Caco-2 (cell line): ENCODE data around the gene ADCY4. TPM values are rescaled to one million over a fixed set of nuclear protein-coding genes. Genes with fewer than 3 reads are reported as not detected.
"Not testable (repeated sequence)": the region's sequence is repeated elsewhere in the genome, so short reads cannot be mapped to it uniquely, and the experiment has no call there.

Experiments used
- BruUV-seq: library from RNA; stranded (reverse); fragments of 400-500 nt; replicated peaks from 2 replicates; lab custom pipeline; 2021; lab: Mats Ljungman, UMichigan
- CTCF ChIA-PET: fragments of 300-600 bp; sonication (Branson Sonifier 250); formaldehyde crosslinking; loops from one replicate; lab custom pipeline; 2022; ENCODE audit warnings: antibody characterized with exemption; lab: Charles Lee
- POLR2A ChIA-PET: fragments of 300-600 bp; sonication (Branson Sonifier 250); formaldehyde crosslinking; loops from one replicate; lab custom pipeline; 2022; ENCODE audit warnings: antibody characterized with exemption; lab: Charles Lee
- DNase-seq, 2 experiments: peaks; one replicate each; pipeline versions ENCODE4 v3.0.0 to v3.0.0-alpha.2; 2020 to 2022
- H3K27me3 ChIP-seq: replicated peaks from 2 replicates; pipeline ENCODE4 v1.6.0; 2011; ENCODE audit warnings: low read length; ENCODE audit not compliant: control insufficient read depth, insufficient read depth
- H3K36me3 ChIP-seq: 2 replicates; pipeline ENCODE4 v1.5.1; 2011; ENCODE audit warnings: low read length; ENCODE audit not compliant: control insufficient read depth, insufficient read depth
- H3K4me1 ChIP-seq: fragments of 250-450 bp; sonication (Bioruptor Pico); 2 replicates; pipeline ENCODE4 v1.5.1; 2020; ENCODE audit warnings: mild to moderate bottlenecking
- H3K4me3 ChIP-seq: 2 replicates; pipeline ENCODE4 v1.5.1; 2011; ENCODE audit warnings: low read depth, mild to moderate bottlenecking, control low read depth, low read length
- H3K9me3 ChIP-seq: fragments of 250-450 bp; sonication (Bioruptor Pico); 2 replicates; pipeline ENCODE4 v1.5.1; 2020; ENCODE audit warnings: mild to moderate bottlenecking, moderate library complexity
- H3K27ac Mint-ChIP-seq: one replicate; pipeline ENCODE4 v1.8.0; 2022; ENCODE audit warnings: mixed read lengths; ENCODE audit not compliant: unreplicated experiment
- H3K27me3 Mint-ChIP-seq: one replicate; pipeline ENCODE4 v1.8.0; 2022; ENCODE audit warnings: mixed read lengths; ENCODE audit not compliant: insufficient read depth, unreplicated experiment
- H3K36me3 Mint-ChIP-seq: one replicate; pipeline ENCODE4 v1.8.0; 2022; ENCODE audit warnings: mild to moderate bottlenecking, mixed read lengths; ENCODE audit not compliant: insufficient read depth, unreplicated experiment
- H3K4me1 Mint-ChIP-seq: one replicate; pipeline ENCODE4 v1.8.0; 2022; ENCODE audit warnings: low read depth, mixed read lengths; ENCODE audit not compliant: unreplicated experiment
- H3K4me3 Mint-ChIP-seq: one replicate; pipeline ENCODE4 v1.8.0; 2022; ENCODE audit warnings: mild to moderate bottlenecking, moderate library complexity, mixed read lengths; ENCODE audit not compliant: unreplicated experiment
- H3K9me3 Mint-ChIP-seq: one replicate; pipeline ENCODE4 v1.8.0; 2022; ENCODE audit warnings: mixed read lengths; ENCODE audit not compliant: unreplicated experiment
- CTCF ChIP-seq, 2 experiments: fragments of 200-600 bp in 1 of 2; IDR thresholded peaks; 1 replicate in 1 of 2; 2 replicates in 1 of 2; pipeline versions ENCODE4 v1.5.1 to v1.8.0; 2011 to 2022; ENCODE audit warnings: antibody characterized with exemption in 1 of 2, control low read depth in 1 of 2, inconsistent platforms in 1 of 2, low read depth in 1 of 2, low read length in 1 of 2, mild to moderate bottlenecking in 1 of 2, moderate library complexity in 1 of 2; ENCODE audit not compliant: insufficient read depth in 1 of 2, severe bottlenecking in 1 of 2, unreplicated experiment in 1 of 2
- intact Hi-C: fragments of 100-400 bp; cut with micrococcal nuclease; formaldehyde crosslinking; loops from one replicate; pipeline ENCODE4 v1.10.0; 2022; ENCODE audit not compliant: unreplicated experiment
- total RNA-seq: library from RNA; stranded (reverse); gene quantifications from 2 replicates; pipeline ENCODE4 v1.2.3, GENCODE V29; 2022

ADCY4 gene
- total RNA-seq, 1 experiment from 2014 or later = 0.57 TPM

- Histone ChIP-seq H3K27me3 (no peaks in the 10 kb centered on the region), H3K4me3 (no peak overlapping the region), H3K9me3 (no peaks in the 10 kb centered on the region), H3K36me3 (no peaks in the 10 kb centered on the region), H3K4me1 (peaks cover 4% of the 10 kb centered on the region; the same call in 1 of the 2 replicates)
- H3K4me1 Mint-ChIP-seq = peaks cover 10% of the 10 kb centered on the region
- no peak overlapping the region for H3K4me3 Mint-ChIP-seq
- TF ChIP-seq CTCF (IDR thresholded peaks at IDR 0.05; ENCODE audit: insufficient read depth in 1 of 2, low read depth in 1 of 2, low read length in 1 of 2, severe bottlenecking in 1 of 2, unreplicated experiment in 1 of 2) = no peak
- no peaks in the 10 kb centered on the region for H3K27me3 Mint-ChIP-seq
- no TSS peak for BruUV-seq
- intact Hi-C loops = no loop called here
- DNase-seq = no peak
- H3K27ac Mint-ChIP-seq = no peak overlapping the region
- ChIA-PET POLR2A (no interaction called here), CTCF (no interaction called here)
- H3K36me3 Mint-ChIP-seq = no peaks in the 10 kb centered on the region
- H3K9me3 Mint-ChIP-seq = no peaks in the 10 kb centered on the region
These were observed 21.3 kb upstream of the ADCY4 start for GRCh38 chr14:24356208-24356607.

- ChIA-PET POLR2A (no interaction called here), CTCF (no interaction called here)
- H3K4me3 Mint-ChIP-seq = no peak overlapping the region
- H3K36me3 Mint-ChIP-seq = no peaks in the 10 kb centered on the region
- H3K27me3 Mint-ChIP-seq = peaks cover 3% of the 10 kb centered on the region
- TF ChIP-seq CTCF (IDR thresholded peaks at IDR 0.05; ENCODE audit: insufficient read depth in 1 of 2, low read depth in 1 of 2, low read length in 1 of 2, severe bottlenecking in 1 of 2, unreplicated experiment in 1 of 2) = no peak
- no peaks in the 10 kb centered on the region for H3K9me3 ChIP-seq
- H3K27ac Mint-ChIP-seq = no peak overlapping the region
- no TSS peak for BruUV-seq
- DNase-seq = no peak
- H3K4me1 Mint-ChIP-seq = peaks cover 10% of the 10 kb centered on the region
- H3K27me3 ChIP-seq = no peaks in the 10 kb centered on the region
- no peak overlapping the region for H3K4me3 ChIP-seq
- H3K36me3 ChIP-seq = no peaks in the 10 kb centered on the region
- intact Hi-C loops = no loop called here
- H3K4me1 ChIP-seq = peaks cover 4% of the 10 kb centered on the region; the same call in 1 of the 2 replicates
- no peaks in the 10 kb centered on the region for H3K9me3 Mint-ChIP-seq
These were observed 20.1 kb upstream of the ADCY4 start for GRCh38 chr14:24355009-24355408.

DNA sequence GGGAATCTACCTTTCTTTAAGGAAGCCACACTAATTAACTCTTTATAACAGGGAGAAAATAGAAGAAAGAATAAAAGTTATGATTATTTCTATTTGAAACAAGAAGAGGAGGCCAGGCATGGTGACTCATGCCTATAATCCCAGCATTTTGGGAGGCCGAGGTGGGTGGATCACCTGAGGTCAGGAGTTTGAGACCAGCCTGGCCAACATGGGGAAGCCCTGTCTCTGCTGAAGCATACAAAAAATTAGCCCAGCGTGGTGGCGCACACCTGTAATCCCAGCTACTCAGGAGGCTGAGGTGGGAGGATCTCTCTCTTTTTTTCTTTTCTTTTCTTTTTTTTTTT lies 19.6 kb upstream of the ADCY4 start:
- H3K9me3 ChIP-seq, H3K4me1 ChIP-seq, H3K9me3 Mint-ChIP-seq, H3K27me3 ChIP-seq, H3K4me3 ChIP-seq, BruUV-seq, H3K27me3 Mint-ChIP-seq, H3K4me3 Mint-ChIP-seq, POLR2A ChIA-PET, DNase-seq, H3K36me3 ChIP-seq, intact Hi-C loops, H3K27ac Mint-ChIP-seq, H3K36me3 Mint-ChIP-seq: not testable (repeated sequence)
- H3K4me1 Mint-ChIP-seq = peaks cover 10% of the 10 kb centered on the region
- CTCF ChIA-PET = interaction anchor here (0.8 kb wide), 1 partner anchor 77 kb away, joined by 3 read pairs; no protein-coding TSS in a partner anchor
